K562 (cell line): ENCODE measurements around the gene TELO2. TPM values are rescaled to one million over a fixed set of nuclear protein-coding genes. Genes with fewer than 3 reads are reported as not detected.

Source experiments
- ATAC-seq: fragments of 200-7000 bp; cut with Tn5 transposase; 3 replicates; pipeline ENCODE4 v1.9.1; 2020; ENCODE audit warnings: moderate library complexity
- BruUV-seq: library from RNA; stranded (reverse); fragments of 400-500 nt; replicated peaks from 2 replicates; lab custom pipeline; 2021; lab: Mats Ljungman, UMichigan
- CTCF ChIA-PET: fragments of 300-600 bp; formaldehyde crosslinking; extraction: SDS; loops from one replicate; lab custom pipeline; 2021; ENCODE audit warnings: low intra/inter-chr PET ratio; lab: Yijun Ruan, JAX
- POLR2A ChIA-PET: fragments of 300-600, 350-650 bp; sonication (Branson Sonifier 250); formaldehyde crosslinking; extraction: SDS; loops from one replicate; lab custom pipeline; 2021; ENCODE audit warnings: antibody characterized with exemption, inconsistent platforms; lab: Yijun Ruan, JAX
- DNase-seq, 4 experiments: peaks; one replicate each; pipeline versions ENCODE4 v3.0.0 to v3.0.0-alpha.2; 2011 to 2018; ENCODE audit warnings: low spot score in 3 of 4, mixed read lengths in 3 of 4; ENCODE audit errors: extremely low read depth in 1 of 4
- FAIRE-seq: peaks from 2 replicates; lab custom pipeline; 2011; peaks lifted over from hg19 to GRCh38; lab: Jason Lieb, UNC
- H2AFZ ChIP-seq: 2 replicates; pipeline ENCODE4 v1.6.0; 2011; ENCODE audit warnings: low read depth, low read length, control low read depth, inconsistent platforms
- H3K27ac ChIP-seq: fragments of 200-600 bp; 3 replicates; pipeline ENCODE4 v1.8.0; 2011; ENCODE audit warnings: low read depth, mild to moderate bottlenecking, control low read depth, inconsistent platforms, low read length, moderate library complexity, mixed read lengths; ENCODE audit errors: extremely low read depth
- H3K27me3 ChIP-seq, 2 experiments: fragments of 300-600 bp in 1 of 2; 2 replicates in 1 of 2; 3 replicates in 1 of 2; pipeline versions ENCODE4 v1.6.0 to v1.8.0; 2011; ENCODE audit warnings: inconsistent platforms in 2 of 2, low read length in 2 of 2, mild to moderate bottlenecking in 1 of 2, mixed read lengths in 1 of 2, moderate library complexity in 1 of 2; ENCODE audit not compliant: control insufficient read depth in 2 of 2, insufficient read depth in 2 of 2
- H3K36me3 ChIP-seq: fragments of 300-600 bp; 3 replicates; pipeline ENCODE4 v1.8.0; 2011; ENCODE audit warnings: mild to moderate bottlenecking, low read length, inconsistent platforms; ENCODE audit not compliant: control insufficient read depth, insufficient read depth
- H3K4me1 ChIP-seq, 2 experiments: fragments of 200-600 bp in 1 of 2; replicated peaks in 1 of 2; 2 replicates in 1 of 2; 3 replicates in 1 of 2; pipeline versions ENCODE4 v1.5.1 to v1.8.0; 2011; ENCODE audit warnings: inconsistent platforms in 2 of 2, low read length in 2 of 2, mild to moderate bottlenecking in 1 of 2, mixed read lengths in 1 of 2, moderate library complexity in 1 of 2; ENCODE audit not compliant: control insufficient read depth in 2 of 2, insufficient read depth in 2 of 2
- H3K4me2 ChIP-seq: 2 replicates; pipeline ENCODE4 v1.6.1; 2011; ENCODE audit warnings: low read length, control low read depth, inconsistent platforms, mixed read lengths; ENCODE audit not compliant: insufficient read depth
- H3K4me3 ChIP-seq: fragments of 200-600 bp; sonication (generic), shearing (Covaris generic); 2 replicates; pipeline ENCODE4 v1.5.1; 2016; ENCODE audit warnings: control low read depth, inconsistent platforms
- H3K79me2 ChIP-seq: fragments of 200-600 bp; 3 replicates; pipeline ENCODE4 v1.8.0; 2011; ENCODE audit warnings: low read length, inconsistent platforms; ENCODE audit not compliant: control insufficient read depth, insufficient read depth
- H3K9ac ChIP-seq, 2 experiments: 2 replicates each; pipeline versions ENCODE4 v1.6.0 to v1.6.1; 2011; ENCODE audit warnings: low read depth in 2 of 2, low read length in 2 of 2, control low read depth in 1 of 2, inconsistent platforms in 1 of 2, mild to moderate bottlenecking in 1 of 2, mixed read lengths in 1 of 2; ENCODE audit not compliant: insufficient read depth in 1 of 2
- H3K9me1 ChIP-seq: one replicate; pipeline ENCODE4 v1.6.0; 2011; ENCODE audit warnings: inconsistent platforms, mild to moderate bottlenecking, low read length, moderate library complexity; ENCODE audit not compliant: control insufficient read depth, insufficient read depth
- H3K9me3 ChIP-seq: replicated peaks from 2 replicates; pipeline ENCODE4 v1.5.1; 2011; ENCODE audit warnings: low read depth, low read length, inconsistent platforms; ENCODE audit not compliant: control insufficient read depth, insufficient read depth
- H4K20me1 ChIP-seq: replicated peaks from 2 replicates; pipeline ENCODE4 v1.6.1; 2011; ENCODE audit warnings: low read length, inconsistent platforms, mixed read lengths; ENCODE audit not compliant: control insufficient read depth, insufficient read depth
- DDX20 ChIP-seq: fragments of 450-650 bp; IDR thresholded peaks from 2 replicates; pipeline ENCODE4 v1.6.1; 2016; ENCODE audit warnings: missing genetic modification characterization, low read depth, mild to moderate bottlenecking, missing compliant biosample characterization, moderate library complexity
- ELF1 ChIP-seq: fragments of 200-800 bp; sonication (Bioruptor generic); IDR thresholded peaks from 2 replicates; pipeline ENCODE4 v1.6.1; 2016; ENCODE audit warnings: missing genetic modification characterization, missing compliant biosample characterization
- MAZ ChIP-seq, 2 experiments: fragments of 450-650 bp in 1 of 2; sonication (generic) in 1 of 2; formaldehyde crosslinking; IDR thresholded peaks in 1 of 2; conservative IDR thresholded peaks in 1 of 2; 2 replicates each; pipeline versions ENCODE4 v1.4.0 to v1.5.0; 2020; ENCODE audit warnings: mild to moderate bottlenecking in 1 of 2, missing genetic modification reagents in 1 of 2
- MCM2 ChIP-seq: fragments of 450-650 bp; IDR thresholded peaks from 2 replicates; pipeline ENCODE4 v1.6.1; 2017; ENCODE audit warnings: low read depth, mild to moderate bottlenecking
- MXD1 ChIP-seq: fragments of 250-450 bp; sonication (Bioruptor Pico); IDR thresholded peaks from 2 replicates; pipeline ENCODE4 v1.8.0; 2021; ENCODE audit warnings: borderline replicate concordance, mild to moderate bottlenecking, moderate library complexity; ENCODE audit not compliant: poor library complexity, severe bottlenecking
- PCBP1 ChIP-seq: fragments of 200-400 bp; formaldehyde crosslinking; IDR thresholded peaks from 2 replicates; pipeline ENCODE4 v1.6.1; 2018; ENCODE audit warnings: mild to moderate bottlenecking, low read depth, low read length; ENCODE audit not compliant: poor library complexity, severe bottlenecking
- TAF9B ChIP-seq: fragments of 450-650 bp; IDR thresholded peaks from 2 replicates; pipeline ENCODE4 v1.6.1; 2018; ENCODE audit warnings: mild to moderate bottlenecking; ENCODE audit not compliant: partially characterized antibody
- YBX1 ChIP-seq: fragments of 450-650 bp; IDR thresholded peaks from 2 replicates; pipeline ENCODE4 v1.7.1; 2016; ENCODE audit warnings: mild to moderate bottlenecking
- ZBTB26 ChIP-seq: fragments of 450-650 bp; formaldehyde crosslinking; IDR thresholded peaks from 2 replicates; pipeline ENCODE4 v1.4.0; 2022; ENCODE audit warnings: missing genetic modification characterization
- WGBS: fragments of 100-300 bp; shearing (Covaris generic); methylation state at CpG from one replicate; pipeline ENCODE4 v1.1.6; 2016; ENCODE audit warnings: low coverage, mixed read lengths; ENCODE audit not compliant: insufficient coverage; ENCODE audit errors: missing lambda C conversion rate; 5-methylcytosine and 5-hydroxymethylcytosine counted together
- in situ Hi-C: fragments of 300-500 bp; cut with MboI; formaldehyde crosslinking; loops from 4 replicates; pipeline ENCODE4 v1.15.0; 2018; ENCODE audit warnings: inconsistent platforms, mixed read lengths
- intact Hi-C: fragments of 100-400 bp; cut with micrococcal nuclease; formaldehyde crosslinking; loops from 2 replicates; pipeline ENCODE4 v1.14.2; 2022
- polyA plus RNA-seq, 8 experiments: library from polyadenylated mRNA; depleted of rRNA in 4 of 8; stranded (reverse) in 5 of 8; unstranded in 3 of 8; fragments of >200 nt; fragmentation: Nextera tagmentation in 2 of 8; fragmentation: Illumina TruSeq in 1 of 8; extraction: Ambion mirVana in 2 of 8; extraction: Trizol in 1 of 8; gene quantifications; 2 replicates each; pipeline versions ENCODE4 v1.2.1 to v1.2.3, GENCODE V29; 2011 to 2014; ENCODE audit warnings: inconsistent platforms in 1 of 8, missing spikeins in 1 of 8
- total RNA-seq, 7 experiments: library from RNA; depleted of rRNA in 6 of 7; stranded (reverse); fragments of >200 nt in 6 of 7; fragmentation: Illumina TruSeq in 2 of 7; extraction: Trizol in 2 of 7; gene quantifications; 2 replicates each; pipeline versions ENCODE4 v1.2.1 to v1.2.3, GENCODE V29; 2011 to 2021; ENCODE audit warnings: low replicate concordance in 1 of 7
- TF ChIP-seq, protein P1 (sequence below): fragments of 250-450 bp; sonication (Bioruptor Pico); IDR thresholded peaks from 2 replicates; pipeline ENCODE4 v1.5.0; 2020; ENCODE audit warnings: mild to moderate bottlenecking, borderline replicate concordance
- TF ChIP-seq, protein P2 (sequence below): sonication (generic); formaldehyde crosslinking; IDR thresholded peaks from 2 replicates; pipeline ENCODE4 v1.8.1; 2023; ENCODE audit warnings: mild to moderate bottlenecking, missing genetic modification reagents

TELO2 gene
- total and polyA plus RNA-seq, 9 of the 15 experiments (the other 6 are each of a cell fraction or from before 2014, with no cell fraction given) = 0.51 to 91.8 (median 14.5) TPM

- TF ChIP-seq MAZ (CRISPR knock-in tag; conservative IDR thresholded peaks at IDR 0.05 in 1 of 2, IDR thresholded peaks at IDR 0.05 in 1 of 2) = no peak
- TF ChIP-seq ELF1 = no peak
- TF ChIP-seq, protein P1, sequence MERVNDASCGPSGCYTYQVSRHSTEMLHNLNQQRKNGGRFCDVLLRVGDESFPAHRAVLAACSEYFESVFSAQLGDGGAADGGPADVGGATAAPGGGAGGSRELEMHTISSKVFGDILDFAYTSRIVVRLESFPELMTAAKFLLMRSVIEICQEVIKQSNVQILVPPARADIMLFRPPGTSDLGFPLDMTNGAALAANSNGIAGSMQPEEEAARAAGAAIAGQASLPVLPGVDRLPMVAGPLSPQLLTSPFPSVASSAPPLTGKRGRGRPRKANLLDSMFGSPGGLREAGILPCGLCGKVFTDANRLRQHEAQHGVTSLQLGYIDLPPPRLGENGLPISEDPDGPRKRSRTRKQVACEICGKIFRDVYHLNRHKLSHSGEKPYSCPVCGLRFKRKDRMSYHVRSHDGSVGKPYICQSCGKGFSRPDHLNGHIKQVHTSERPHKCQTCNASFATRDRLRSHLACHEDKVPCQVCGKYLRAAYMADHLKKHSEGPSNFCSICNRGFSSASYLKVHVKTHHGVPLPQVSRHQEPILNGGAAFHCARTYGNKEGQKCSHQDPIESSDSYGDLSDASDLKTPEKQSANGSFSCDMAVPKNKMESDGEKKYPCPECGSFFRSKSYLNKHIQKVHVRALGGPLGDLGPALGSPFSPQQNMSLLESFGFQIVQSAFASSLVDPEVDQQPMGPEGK (CRISPR knock-in tag) = no peak
- TF ChIP-seq ZBTB26 = no peak
- no peak for TF ChIP-seq MXD1
- TF ChIP-seq, all 486 proteins: peak for 0
Measured at GRCh38 chr16:1460602-1461138, 32.5 kb upstream of the TELO2 start (continued).

GRCh38 chr16:1461146-1461545, 32.0 kb upstream of the TELO2 start:
- H3K9me1 ChIP-seq = peaks cover 2% of the 10 kb centered on the region
- 96% methylated on average over 3 of the region's 24 CpGs for WGBS
- 0 out of 2 replicates have a peak, but pooled peaks cover 5% of the 10 kb centered on the region for H4K20me1 ChIP-seq
- H3K27ac ChIP-seq = no peak overlapping the region
- H3K4me2 ChIP-seq = no peak overlapping the region
- peaks cover 0 to 25% of the 10 kb centered on the region in 2 experiments; a peak in 2 of 5 replicates for H3K4me1 ChIP-seq
- no peak overlapping the region for H2AFZ ChIP-seq
- ChIA-PET POLR2A (interaction anchor here (1.5 kb wide), 1 partner anchor 12 kb away, joined by 5 read pairs; no protein-coding TSS in a partner anchor), CTCF (no interaction called here)
- no peak for DNase-seq
- no peak for FAIRE-seq
- no peak overlapping the region for H3K9ac ChIP-seq
- H3K79me2 ChIP-seq = peaks cover 3% of the 10 kb centered on the region; the same call in 1 of the 3 replicates
- H3K4me3 ChIP-seq = no peak overlapping the region
- H3K36me3 ChIP-seq = peaks cover 50% of the 10 kb centered on the region; the same call in 2 of the 3 replicates
- no TSS peak for BruUV-seq
- no peak for ATAC-seq
- H3K27me3 ChIP-seq = no peaks in the 10 kb centered on the region
- H3K9me3 ChIP-seq = no peaks in the 10 kb centered on the region
- in situ Hi-C loops = no loop called here
- intact Hi-C loops = no loop called here
- TF ChIP-seq PCBP1 (no peak), TAF9B (no peak), YBX1 (no peak), MCM2 (no peak), DDX20 (tag) (no peak)
- TF ChIP-seq, protein P2, sequence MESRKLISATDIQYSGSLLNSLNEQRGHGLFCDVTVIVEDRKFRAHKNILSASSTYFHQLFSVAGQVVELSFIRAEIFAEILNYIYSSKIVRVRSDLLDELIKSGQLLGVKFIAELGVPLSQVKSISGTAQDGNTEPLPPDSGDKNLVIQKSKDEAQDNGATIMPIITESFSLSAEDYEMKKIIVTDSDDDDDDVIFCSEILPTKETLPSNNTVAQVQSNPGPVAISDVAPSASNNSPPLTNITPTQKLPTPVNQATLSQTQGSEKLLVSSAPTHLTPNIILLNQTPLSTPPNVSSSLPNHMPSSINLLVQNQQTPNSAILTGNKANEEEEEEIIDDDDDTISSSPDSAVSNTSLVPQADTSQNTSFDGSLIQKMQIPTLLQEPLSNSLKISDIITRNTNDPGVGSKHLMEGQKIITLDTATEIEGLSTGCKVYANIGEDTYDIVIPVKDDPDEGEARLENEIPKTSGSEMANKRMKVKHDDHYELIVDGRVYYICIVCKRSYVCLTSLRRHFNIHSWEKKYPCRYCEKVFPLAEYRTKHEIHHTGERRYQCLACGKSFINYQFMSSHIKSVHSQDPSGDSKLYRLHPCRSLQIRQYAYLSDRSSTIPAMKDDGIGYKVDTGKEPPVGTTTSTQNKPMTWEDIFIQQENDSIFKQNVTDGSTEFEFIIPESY (CRISPR knock-in tag) = no peak
